Spleen (tissue), 11 donors: ENCODE data around the gene TRAF5. TPM values are rescaled to one million over a fixed set of nuclear protein-coding genes. Genes with fewer than 3 reads are reported as not detected.

Experiments
- DNase-seq: peaks from one replicate; pipeline ENCODE4 v3.0.0-alpha.2; 2020
- H3K27ac ChIP-seq, 8 donors: fragments of 200-600 bp; sonication (generic) in 7 of 8; 1 replicate in 4 of 8; 2 replicates in 4 of 8; pipeline versions ENCODE4 v1.5.0 to v1.8.0; 2016 to 2021; ENCODE audit warnings: inconsistent platforms in 4 of 8, mild to moderate bottlenecking in 4 of 8, moderate library complexity in 1 of 8
- H3K27me3 ChIP-seq, 7 donors: fragments of 200-600 bp; sonication (generic) in 6 of 7; replicated peaks in 1 of 7; 1 replicate in 4 of 7; 2 replicates in 3 of 7; pipeline versions ENCODE4 v1.5.0 to v1.8.0; 2016 to 2021; ENCODE audit warnings: inconsistent platforms in 3 of 7, mild to moderate bottlenecking in 1 of 7
- H3K36me3 ChIP-seq, 6 donors: fragments of 200-600 bp; sonication (generic) in 5 of 6; 1 replicate in 4 of 6; 2 replicates in 2 of 6; pipeline versions ENCODE4 v1.5.0 to v1.8.0; 2016 to 2021; ENCODE audit warnings: inconsistent platforms in 2 of 6
- H3K4me1 ChIP-seq, 6 donors: fragments of 200-600 bp; sonication (generic) in 5 of 6; 1 replicate in 3 of 6; 2 replicates in 3 of 6; pipeline versions ENCODE4 v1.5.0 to v1.8.0; 2016 to 2021; ENCODE audit warnings: inconsistent platforms in 3 of 6
- H3K4me3 ChIP-seq, 8 donors: fragments of 200-600 bp; sonication (generic) in 7 of 8; 1 replicate in 4 of 8; 2 replicates in 4 of 8; pipeline versions ENCODE4 v1.5.0 to v1.8.0; 2016 to 2021; ENCODE audit warnings: inconsistent platforms in 4 of 8, mild to moderate bottlenecking in 4 of 8, moderate library complexity in 2 of 8
- H3K9me3 ChIP-seq, 8 donors: fragments of 200-600 bp; sonication (generic) in 7 of 8; 1 replicate in 4 of 8; 2 replicates in 4 of 8; pipeline versions ENCODE4 v1.5.0 to v1.8.0; 2016 to 2021; ENCODE audit warnings: inconsistent platforms in 4 of 8
- POLR2A ChIP-seq, 3 donors: fragments of 450-650 bp; IDR thresholded peaks; one replicate each; pipeline ENCODE4 v1.5.1; 2017; ENCODE audit warnings: antibody characterized with exemption in 3 of 3, mild to moderate bottlenecking in 1 of 3
- POLR2AphosphoS5 ChIP-seq, 3 donors: sonication (generic); formaldehyde crosslinking; IDR thresholded peaks; one replicate each; pipeline ENCODE4 v1.5.1; 2017; ENCODE audit warnings: antibody characterized with exemption in 3 of 3
- WGBS, 5 donors: extraction: QIAGEN DNeasy Blood & Tissue Kit in 3 of 5; methylation state at CpG; one replicate each; pipeline versions ENCODE4 v1.1.5 to v1.1.7; 2013 to 2018; 5-methylcytosine and 5-hydroxymethylcytosine counted together
- intact Hi-C: fragments of 100-400 bp; cut with DNase I; formaldehyde crosslinking; loops from one replicate; pipeline ENCODE4 v1.15.0; 2023; ENCODE audit warnings: low total_unique reads
- polyA plus RNA-seq, 3 donors: library from polyadenylated mRNA; stranded (reverse); fragments of 200-250 nt; gene quantifications; one replicate each; pipeline ENCODE4 v1.2.1, GENCODE V29; 2013
- total RNA-seq, 7 donors: library from RNA; depleted of rRNA in 3 of 7; stranded (reverse); fragments of >200 nt in 3 of 7; fragmentation: NEBNext Ultra II Directional in 4 of 7; extraction: Animal tissue kit (Norgen Biotek cat#: 25700) in 4 of 7; gene quantifications; one replicate each; pipeline versions ENCODE4 v1.1.0 to v1.2.1, GENCODE V29; 2016 to 2021
- TF ChIP-seq, protein P1 (sequence below), 11 experiments: fragments of 200-600 bp in 7 of 11; fragments of 450-650 bp in 4 of 11; sonication (generic) in 4 of 11; IDR thresholded peaks in 8 of 11; conservative IDR thresholded peaks in 3 of 11; 1 replicate in 7 of 11; 2 replicates in 4 of 11; pipeline versions ENCODE4 v1.4.0 to v1.8.0; 2016 to 2021; ENCODE audit warnings: antibody characterized with exemption in 11 of 11, inconsistent platforms in 4 of 11, mild to moderate bottlenecking in 1 of 11
- donor health status: healthy with polysubstance abuse.
- donor health status: DM: no; HTN: no; CAD: no; lungs with moderate emphysema.
- donor health status: DM: no; HTN: no; CAD: no.
- donor health status: Bipolar disorder and iron deficiency.
- donor health status: healthy.
- donor health status: DM: no; HTN: no; CAD: no.
- donor health status: DM: yes; HTN: yes; CAD: no.

TRAF5 gene
- total and polyA plus RNA-seq, 10 donors, result 34.9 to 69.6 (median 53.4) TPM

DNA sequence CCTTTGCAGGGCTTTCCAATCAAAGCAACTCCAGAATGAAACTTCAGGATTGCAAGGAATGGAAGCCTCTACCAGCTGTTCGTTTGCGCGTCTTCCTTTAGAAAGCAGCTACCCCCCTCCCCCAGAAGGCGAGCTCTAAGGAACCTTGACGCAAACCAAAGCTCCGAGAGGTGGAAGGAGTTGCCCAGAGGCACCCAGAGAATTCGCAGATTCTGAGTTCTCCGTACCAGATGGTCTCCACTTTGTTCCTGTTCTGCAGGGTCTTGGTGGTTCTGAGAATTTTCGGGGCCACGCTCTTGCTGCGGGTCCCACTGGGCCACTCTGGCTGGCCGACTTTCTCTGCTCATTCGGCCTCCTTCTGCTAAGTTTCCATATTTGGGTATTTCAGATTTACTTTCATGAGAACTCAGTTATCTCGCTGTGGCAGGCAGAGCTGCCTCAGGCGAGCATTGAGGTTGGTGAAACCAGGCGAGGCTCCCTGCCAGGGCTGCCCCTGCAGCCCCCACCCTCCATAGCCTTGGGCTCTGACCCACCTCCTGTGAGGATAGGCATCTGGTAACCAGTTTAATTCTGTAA, 801 bp downstream of the TRAF5 start:
- H3K27ac ChIP-seq, result peak overlapping the region; percentile 82 to 96 (median 90)
- peak in 2 of 3 donors; percentile 46 to 64 for TF ChIP-seq POLR2AphosphoS5 (IDR thresholded peaks at IDR 0.05)
- TF ChIP-seq, protein P1, sequence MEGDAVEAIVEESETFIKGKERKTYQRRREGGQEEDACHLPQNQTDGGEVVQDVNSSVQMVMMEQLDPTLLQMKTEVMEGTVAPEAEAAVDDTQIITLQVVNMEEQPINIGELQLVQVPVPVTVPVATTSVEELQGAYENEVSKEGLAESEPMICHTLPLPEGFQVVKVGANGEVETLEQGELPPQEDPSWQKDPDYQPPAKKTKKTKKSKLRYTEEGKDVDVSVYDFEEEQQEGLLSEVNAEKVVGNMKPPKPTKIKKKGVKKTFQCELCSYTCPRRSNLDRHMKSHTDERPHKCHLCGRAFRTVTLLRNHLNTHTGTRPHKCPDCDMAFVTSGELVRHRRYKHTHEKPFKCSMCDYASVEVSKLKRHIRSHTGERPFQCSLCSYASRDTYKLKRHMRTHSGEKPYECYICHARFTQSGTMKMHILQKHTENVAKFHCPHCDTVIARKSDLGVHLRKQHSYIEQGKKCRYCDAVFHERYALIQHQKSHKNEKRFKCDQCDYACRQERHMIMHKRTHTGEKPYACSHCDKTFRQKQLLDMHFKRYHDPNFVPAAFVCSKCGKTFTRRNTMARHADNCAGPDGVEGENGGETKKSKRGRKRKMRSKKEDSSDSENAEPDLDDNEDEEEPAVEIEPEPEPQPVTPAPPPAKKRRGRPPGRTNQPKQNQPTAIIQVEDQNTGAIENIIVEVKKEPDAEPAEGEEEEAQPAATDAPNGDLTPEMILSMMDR (IDR thresholded peaks at IDR 0.05 in 8 of 11, conservative IDR thresholded peaks at IDR 0.05 in 3 of 11), result no peak
- peak; percentile 80 for DNase-seq
- H3K9me3 ChIP-seq, result no peaks in the 10 kb centered on the region
- peaks cover 0 to 5% (median 0%) of the 10 kb centered on the region in 6 donors for H3K36me3 ChIP-seq
- H3K27me3 ChIP-seq, result no peaks in the 10 kb centered on the region
- 2 to 5% (median 2%) methylated on average over 15 to 16 of the region's 16 CpGs for WGBS, 5 donors
- H3K4me1 ChIP-seq, result peaks cover 36 to 83% (median 65%) of the 10 kb centered on the region in 6 donors
- intact Hi-C loops, result loop anchor here (5.0 kb wide), 1 partner anchor 330 kb away; no protein-coding TSS in a partner anchor
- peak overlapping the region; percentile 65 to 92 (median 81) for H3K4me3 ChIP-seq

GRCh38 chr1:211328084-211328694, 1.6 kb downstream of the TRAF5 start:
- 72 to 78% (median 78%) methylated on average over 11 of the region's 11 CpGs for WGBS, 5 donors
- TF ChIP-seq POLR2AphosphoS5 (IDR thresholded peaks at IDR 0.05) (no peak), POLR2A (IDR thresholded peaks at IDR 0.05) (no peak)
- TF ChIP-seq, protein P1 (IDR thresholded peaks at IDR 0.05 in 8 of 11, conservative IDR thresholded peaks at IDR 0.05 in 3 of 11), result no peak
- H3K4me3 ChIP-seq, result peak overlapping the region; percentile 65 to 92 (median 81)

DNA sequence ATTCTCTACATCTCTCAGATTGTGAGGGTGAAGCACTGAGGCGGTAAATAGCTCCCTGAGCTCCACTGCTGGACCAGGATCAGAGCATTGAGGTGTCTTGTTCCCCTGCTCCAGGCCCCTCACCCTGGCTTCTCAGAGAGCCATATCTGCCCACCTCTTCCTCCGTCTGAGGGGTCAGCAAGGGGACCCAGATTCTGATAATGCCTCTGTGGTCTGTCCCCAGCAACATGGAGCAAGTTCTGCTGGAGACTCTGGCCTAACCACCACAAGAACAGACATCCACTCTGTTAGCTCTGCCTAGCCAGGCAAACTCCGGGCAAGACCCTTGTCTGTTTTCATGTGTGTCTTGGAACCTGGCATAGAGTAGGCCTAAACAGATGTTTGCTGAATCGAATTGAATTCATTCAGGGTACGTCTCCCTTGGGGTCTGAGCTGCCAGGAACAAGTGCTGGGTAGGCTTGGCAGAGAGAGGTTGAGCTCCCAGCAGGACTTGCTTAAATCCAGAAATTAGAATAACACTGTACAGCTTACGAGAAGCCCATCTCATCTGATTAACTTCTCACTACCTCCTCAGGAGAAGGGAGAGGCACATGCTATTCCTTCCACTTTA, 2.3 kb downstream of the TRAF5 start:
- TF ChIP-seq, protein P1 (IDR thresholded peaks at IDR 0.05 in 8 of 11, conservative IDR thresholded peaks at IDR 0.05 in 3 of 11), result no peak
- TF ChIP-seq POLR2A (IDR thresholded peaks at IDR 0.05), result no peak
- no peak for TF ChIP-seq POLR2AphosphoS5 (IDR thresholded peaks at IDR 0.05)
- H3K4me3 ChIP-seq, result peak overlapping the region in 5 of 8 donors; percentile 65 to 92 (median 80)
- no peaks in the 10 kb centered on the region for H3K27me3 ChIP-seq
- intact Hi-C loops, result loop anchor here (5.0 kb wide), 1 partner anchor 328 kb away; no protein-coding TSS in a partner anchor
- WGBS, 5 donors, result 68 to 80% (median 76%) methylated on average over 5 to 6 of the region's 6 CpGs
- DNase-seq, result no peak
- no peaks in the 10 kb centered on the region for H3K9me3 ChIP-seq
- peaks cover 38 to 88% (median 74%) of the 10 kb centered on the region in 6 donors for H3K4me1 ChIP-seq
- H3K27ac ChIP-seq, result peak overlapping the region; percentile 82 to 96 (median 90)
- H3K36me3 ChIP-seq, result peaks cover 0 to 5% (median 0%) of the 10 kb centered on the region in 6 donors

More at GRCh38 chr1:211328084-211328694, 1.6 kb downstream of the TRAF5 start:
- intact Hi-C loops, result loop anchor here (5.0 kb wide), 1 partner anchor 329 kb away; no protein-coding TSS in a partner anchor
- no peak for DNase-seq
- Histone ChIP-seq H3K4me1 (peaks cover 40 to 88% (median 71%) of the 10 kb centered on the region in 6 donors), H3K36me3 (peaks cover 0 to 5% (median 0%) of the 10 kb centered on the region in 6 donors), H3K27ac (peak overlapping the region; percentile 82 to 96 (median 90)), H3K9me3 (no peaks in the 10 kb centered on the region), H3K27me3 (no peaks in the 10 kb centered on the region)
